HL-60 (cell line): ENCODE results near the gene TAPT1.

Experiments used
- DNase-seq, 2 experiments: peaks; one replicate each; pipeline ENCODE4 v3.0.0-alpha.2; 2010 to 2020; ENCODE audit warnings: low read depth in 1 of 2, low spot score in 1 of 2
- H3K27ac ChIP-seq: fragments of 250-450 bp; sonication (Bioruptor Pico); replicated peaks from 2 replicates; pipeline ENCODE4 v1.5.1; 2020; ENCODE audit warnings: mild to moderate bottlenecking, moderate library complexity
- H3K27me3 ChIP-seq: fragments of 250-450 bp; sonication (Bioruptor Pico); 2 replicates; pipeline ENCODE4 v1.5.1; 2021; ENCODE audit warnings: mild to moderate bottlenecking, moderate library complexity; ENCODE audit not compliant: insufficient read depth, poor library complexity, severe bottlenecking
- H3K4me3 ChIP-seq: replicated peaks from 2 replicates; pipeline ENCODE4 v1.5.1; 2011; ENCODE audit warnings: mild to moderate bottlenecking, control low read depth, low read length; ENCODE audit not compliant: insufficient read depth
- CTCF ChIP-seq: IDR thresholded peaks from one replicate; pipeline ENCODE4 v1.5.1; 2011; ENCODE audit warnings: low read length, control low read depth, inconsistent platforms; ENCODE audit not compliant: insufficient read depth
- GABPA ChIP-seq: IDR thresholded peaks from 2 replicates; pipeline ENCODE4 v1.6.1; 2012; ENCODE audit warnings: low read depth
- POLR2AphosphoS5 ChIP-seq: IDR thresholded peaks from 2 replicates; pipeline ENCODE4 v1.6.1; 2012; ENCODE audit warnings: low read depth
- SPI1 ChIP-seq: IDR thresholded peaks from 2 replicates; pipeline ENCODE4 v1.6.1; 2012; ENCODE audit warnings: low read depth, mild to moderate bottlenecking, borderline replicate concordance
- TF ChIP-seq, protein P1 (sequence below): IDR thresholded peaks from 2 replicates; pipeline ENCODE4 v1.6.1; 2012; ENCODE audit warnings: low read depth; ENCODE audit not compliant: insufficient replicate concordance

The TAPT1 gene

DNA sequence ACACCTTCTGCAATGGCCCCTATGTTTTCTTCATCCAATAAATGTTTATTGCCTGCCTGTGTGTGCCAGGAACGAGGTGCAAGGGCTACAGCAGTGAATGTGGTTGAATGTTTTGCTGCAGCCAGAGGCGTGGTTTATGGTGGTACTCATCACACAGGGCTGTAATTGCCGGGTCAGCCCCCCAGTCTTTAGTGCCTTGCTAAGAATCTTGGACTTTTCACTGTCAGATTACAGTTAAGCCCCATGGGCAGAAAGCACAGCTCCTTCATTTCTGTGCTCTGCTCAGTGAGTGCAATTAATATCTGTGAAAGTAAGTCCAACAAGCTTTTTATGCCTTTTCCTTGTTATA lies 67.8 kb downstream of the TAPT1 start:
- no peaks in the 10 kb centered on the region for H3K27me3 ChIP-seq
- H3K27ac ChIP-seq = no peak overlapping the region
- TF ChIP-seq, protein P1, sequence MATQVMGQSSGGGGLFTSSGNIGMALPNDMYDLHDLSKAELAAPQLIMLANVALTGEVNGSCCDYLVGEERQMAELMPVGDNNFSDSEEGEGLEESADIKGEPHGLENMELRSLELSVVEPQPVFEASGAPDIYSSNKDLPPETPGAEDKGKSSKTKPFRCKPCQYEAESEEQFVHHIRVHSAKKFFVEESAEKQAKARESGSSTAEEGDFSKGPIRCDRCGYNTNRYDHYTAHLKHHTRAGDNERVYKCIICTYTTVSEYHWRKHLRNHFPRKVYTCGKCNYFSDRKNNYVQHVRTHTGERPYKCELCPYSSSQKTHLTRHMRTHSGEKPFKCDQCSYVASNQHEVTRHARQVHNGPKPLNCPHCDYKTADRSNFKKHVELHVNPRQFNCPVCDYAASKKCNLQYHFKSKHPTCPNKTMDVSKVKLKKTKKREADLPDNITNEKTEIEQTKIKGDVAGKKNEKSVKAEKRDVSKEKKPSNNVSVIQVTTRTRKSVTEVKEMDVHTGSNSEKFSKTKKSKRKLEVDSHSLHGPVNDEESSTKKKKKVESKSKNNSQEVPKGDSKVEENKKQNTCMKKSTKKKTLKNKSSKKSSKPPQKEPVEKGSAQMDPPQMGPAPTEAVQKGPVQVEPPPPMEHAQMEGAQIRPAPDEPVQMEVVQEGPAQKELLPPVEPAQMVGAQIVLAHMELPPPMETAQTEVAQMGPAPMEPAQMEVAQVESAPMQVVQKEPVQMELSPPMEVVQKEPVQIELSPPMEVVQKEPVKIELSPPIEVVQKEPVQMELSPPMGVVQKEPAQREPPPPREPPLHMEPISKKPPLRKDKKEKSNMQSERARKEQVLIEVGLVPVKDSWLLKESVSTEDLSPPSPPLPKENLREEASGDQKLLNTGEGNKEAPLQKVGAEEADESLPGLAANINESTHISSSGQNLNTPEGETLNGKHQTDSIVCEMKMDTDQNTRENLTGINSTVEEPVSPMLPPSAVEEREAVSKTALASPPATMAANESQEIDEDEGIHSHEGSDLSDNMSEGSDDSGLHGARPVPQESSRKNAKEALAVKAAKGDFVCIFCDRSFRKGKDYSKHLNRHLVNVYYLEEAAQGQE = no peak
- TF ChIP-seq CTCF (no peak), GABPA (no peak), POLR2AphosphoS5 (no peak), SPI1 (no peak)
- no peak overlapping the region for H3K4me3 ChIP-seq
- no peak for DNase-seq

GRCh38 chr4:16157609-16158503 lies 68.4 kb downstream of the TAPT1 start:
- Histone ChIP-seq H3K27me3 (no peaks in the 10 kb centered on the region), H3K4me3 (no peak overlapping the region), H3K27ac (no peak overlapping the region)
- TF ChIP-seq SPI1 (no peak), POLR2AphosphoS5 (no peak), CTCF (no peak), GABPA (no peak)
- TF ChIP-seq, protein P1 = no peak
- no peak for DNase-seq

- Histone ChIP-seq H3K27me3 (no peaks in the 10 kb centered on the region), H3K4me3 (no peak overlapping the region), H3K27ac (no peak overlapping the region)
- no peak for DNase-seq
- no peak for TF ChIP-seq POLR2AphosphoS5
- TF ChIP-seq, protein P1 = no peak
- no peak for TF ChIP-seq CTCF
- no peak for TF ChIP-seq SPI1
- no peak for TF ChIP-seq GABPA
These were observed 70.6 kb downstream of the TAPT1 start for GRCh38 chr4:16155528-16156169.
